ENCODE data around the gene KEAP1.

KEAP1 gene

GRCh38 chr19:10525636-10526035, 22.5 kb upstream of the KEAP1 start:
- no peak for DNase-seq (ENCODE audit: low read depth)
- H3K4me3 ChIP-seq (ENCODE audit: low read depth, low read length), result no peak overlapping the region
- TF ChIP-seq, protein P1, sequence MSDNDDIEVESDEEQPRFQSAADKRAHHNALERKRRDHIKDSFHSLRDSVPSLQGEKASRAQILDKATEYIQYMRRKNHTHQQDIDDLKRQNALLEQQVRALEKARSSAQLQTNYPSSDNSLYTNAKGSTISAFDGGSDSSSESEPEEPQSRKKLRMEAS (IDR thresholded peaks at IDR 0.05; ENCODE audit: low read depth, low read length), result no peak
- no peak for TF ChIP-seq POLR2A (IDR thresholded peaks at IDR 0.05; ENCODE audit: extremely low read depth, insufficient read length)
- TF ChIP-seq MYC (IDR thresholded peaks at IDR 0.05; ENCODE audit: low read depth, low read length), result no peak
- TF ChIP-seq CTCF (IDR thresholded peaks at IDR 0.05; ENCODE audit: low read depth, low read length), result no peak

DNA sequence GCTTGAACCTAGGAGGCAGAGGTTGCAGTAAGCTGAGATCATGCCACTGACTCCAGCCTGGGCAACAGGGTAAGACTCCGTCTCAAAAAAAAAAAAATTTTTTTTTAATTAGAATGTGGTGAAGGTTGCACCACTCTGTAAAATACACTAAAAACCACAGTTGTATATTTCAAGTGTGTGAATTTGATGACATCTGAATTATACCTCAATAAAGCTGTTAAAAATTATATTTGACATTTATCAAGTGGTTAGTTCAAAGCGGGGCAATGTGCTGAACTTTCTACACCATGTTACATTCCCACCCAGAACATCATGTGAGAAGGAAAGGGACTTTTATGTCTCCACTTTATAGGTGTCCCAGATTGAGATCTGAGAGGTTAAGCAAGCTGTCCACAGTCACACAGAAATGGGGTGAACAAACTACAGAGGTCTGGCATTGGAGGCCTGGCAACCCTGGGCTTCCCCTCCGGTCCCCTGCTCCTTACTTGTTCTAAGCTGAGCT, 20.0 kb upstream of the KEAP1 start:
- no peak for TF ChIP-seq MYC (IDR thresholded peaks at IDR 0.05; ENCODE audit: low read depth, low read length)
- TF ChIP-seq, protein P1 (IDR thresholded peaks at IDR 0.05; ENCODE audit: low read depth, low read length), result no peak
- no peak for TF ChIP-seq POLR2A (IDR thresholded peaks at IDR 0.05; ENCODE audit: extremely low read depth, insufficient read length)
- no peak for TF ChIP-seq CTCF (IDR thresholded peaks at IDR 0.05; ENCODE audit: low read depth, low read length)
- no peak for DNase-seq (ENCODE audit: low read depth)
- H3K4me3 ChIP-seq (ENCODE audit: low read depth, low read length), result no peak overlapping the region

GRCh38 chr19:10521461-10522171, 18.5 kb upstream of the KEAP1 start:
- TF ChIP-seq POLR2A (IDR thresholded peaks at IDR 0.05; ENCODE audit: extremely low read depth, insufficient read length) (no peak), CTCF (IDR thresholded peaks at IDR 0.05; ENCODE audit: low read depth, low read length) (no peak), MYC (IDR thresholded peaks at IDR 0.05; ENCODE audit: low read depth, low read length) (no peak)
- TF ChIP-seq, protein P1 (IDR thresholded peaks at IDR 0.05; ENCODE audit: low read depth, low read length), result no peak
- no peak for DNase-seq (ENCODE audit: low read depth)
- H3K4me3 ChIP-seq (ENCODE audit: low read depth, low read length), result no peak overlapping the region

- no peak overlapping the region for H3K4me3 ChIP-seq (ENCODE audit: low read depth, low read length)
- no peak for TF ChIP-seq CTCF (IDR thresholded peaks at IDR 0.05; ENCODE audit: low read depth, low read length)
- TF ChIP-seq, protein P1 (IDR thresholded peaks at IDR 0.05; ENCODE audit: low read depth, low read length), result no peak
- no peak for TF ChIP-seq MYC (IDR thresholded peaks at IDR 0.05; ENCODE audit: low read depth, low read length)
- DNase-seq (ENCODE audit: low read depth), result no peak
Measured at GRCh38 chr19:10520652-10521318, 17.6 kb upstream of the KEAP1 start.

- DNase-seq (ENCODE audit: low read depth), result no peak
- H3K4me3 ChIP-seq (ENCODE audit: low read depth, low read length), result no peak overlapping the region
- TF ChIP-seq, protein P1 (IDR thresholded peaks at IDR 0.05; ENCODE audit: low read depth, low read length), result no peak
- TF ChIP-seq POLR2A (IDR thresholded peaks at IDR 0.05; ENCODE audit: extremely low read depth, insufficient read length) (no peak), CTCF (IDR thresholded peaks at IDR 0.05; ENCODE audit: low read depth, low read length) (no peak), MYC (IDR thresholded peaks at IDR 0.05; ENCODE audit: low read depth, low read length) (no peak)
Measured at GRCh38 chr19:10519421-10519820, 16.3 kb upstream of the KEAP1 start.

All from NB4 (cell line).